ENCODE measurements around the gene PNCK.

PNCK gene

DNA sequence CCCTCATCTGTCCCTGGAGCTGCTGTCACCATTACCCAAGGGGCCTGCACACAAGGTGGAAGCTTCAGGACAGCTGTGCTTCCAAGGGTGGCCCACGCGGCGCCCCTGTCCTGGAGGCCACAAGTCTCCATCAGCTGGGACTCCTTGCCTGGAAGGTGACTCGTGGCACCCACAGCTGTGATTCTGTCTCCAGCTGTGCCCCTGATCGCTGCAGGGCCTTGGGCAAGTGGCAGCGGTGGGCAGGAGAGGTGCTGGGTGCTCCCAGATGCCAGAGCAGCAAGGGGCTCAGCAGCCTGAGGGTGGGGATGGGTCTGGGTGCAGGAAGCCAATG lies 35.6 kb downstream of the PNCK start:
- peaks cover 3 to 20% (median 14%) of the 10 kb centered on the region in 5 donors for H3K4me1 ChIP-seq (ENCODE audit: control insufficient read depth in 5 of 5, insufficient read depth in 5 of 5, low read length in 5 of 5)
- peaks cover 19 to 46% (median 42%) of the 10 kb centered on the region in 5 donors for H3K27me3 ChIP-seq (ENCODE audit: control insufficient read depth in 5 of 5, insufficient read depth in 4 of 5, low read length in 5 of 5)
- H3K4me3 ChIP-seq (ENCODE audit: low read depth in 1 of 5, low read length in 5 of 5): no peak overlapping the region
- H3K36me3 ChIP-seq (ENCODE audit: control insufficient read depth in 5 of 5, insufficient read depth in 5 of 5, low read length in 5 of 5): no peaks in the 10 kb centered on the region
- H3K9me3 ChIP-seq (ENCODE audit: control insufficient read depth in 5 of 5, low read length in 5 of 5): no peaks in the 10 kb centered on the region
- no peak overlapping the region for H3K9ac ChIP-seq (ENCODE audit: low read length in 5 of 5)
- no peak overlapping the region for H3K27ac ChIP-seq (ENCODE audit: low read depth, low read length)

DNA sequence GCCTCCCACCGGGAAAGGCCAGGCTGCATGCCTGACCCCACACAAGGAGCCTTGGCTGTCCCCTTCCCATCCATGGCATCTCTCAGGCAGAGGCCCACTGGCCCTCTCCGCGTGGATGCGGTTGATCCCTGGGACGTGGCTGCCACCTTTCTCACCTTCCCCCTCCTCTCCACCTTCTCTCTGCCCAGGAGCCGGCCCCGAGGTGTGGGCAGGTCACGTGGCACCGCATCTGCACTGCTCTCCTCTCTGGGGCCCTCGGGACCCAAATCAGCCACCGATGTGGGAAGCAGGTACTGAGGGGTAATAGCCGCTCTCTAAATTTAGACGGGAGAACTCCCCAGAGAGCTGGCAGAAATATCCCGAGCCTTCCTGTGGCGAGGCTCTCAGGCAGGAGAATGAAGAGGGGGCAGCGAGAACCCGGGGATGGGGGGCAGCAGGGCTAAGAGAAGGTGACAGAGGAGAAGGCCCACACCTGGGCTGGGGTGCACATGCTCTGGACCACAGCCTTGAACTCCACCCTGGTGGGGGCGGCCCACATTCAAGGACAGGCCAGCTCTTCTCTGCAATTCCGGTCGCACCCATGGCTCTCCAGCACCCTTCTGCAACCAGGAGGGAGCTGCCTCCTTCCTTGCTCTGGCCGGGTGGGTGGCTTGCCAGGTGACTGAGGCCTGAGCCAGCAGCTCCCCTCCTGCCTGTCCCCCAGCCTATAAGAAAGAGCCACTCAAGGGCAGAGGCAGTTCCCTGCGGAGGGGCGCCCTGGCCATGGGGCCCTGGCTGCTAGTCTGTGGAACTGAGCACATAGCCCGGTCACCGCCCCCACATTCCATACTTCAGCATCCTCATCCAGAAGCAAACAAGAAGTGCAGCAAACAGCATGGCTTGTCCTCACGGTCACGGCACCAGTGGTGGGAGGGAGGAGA lies 36.2 kb downstream of the PNCK start:
- Histone ChIP-seq H3K4me3 (ENCODE audit: low read depth in 1 of 5, low read length in 5 of 5) (no peak overlapping the region), H3K9ac (ENCODE audit: low read length in 5 of 5) (no peak overlapping the region), H3K4me1 (ENCODE audit: control insufficient read depth in 5 of 5, insufficient read depth in 5 of 5, low read length in 5 of 5) (peaks cover 3 to 16% (median 9%) of the 10 kb centered on the region in 5 donors), H3K9me3 (ENCODE audit: control insufficient read depth in 5 of 5, low read length in 5 of 5) (peaks cover 0 to 5% (median 0%) of the 10 kb centered on the region in 5 donors), H3K27me3 (ENCODE audit: control insufficient read depth in 5 of 5, insufficient read depth in 4 of 5, low read length in 5 of 5) (peaks cover 16 to 42% (median 39%) of the 10 kb centered on the region in 5 donors), H3K36me3 (ENCODE audit: control insufficient read depth in 5 of 5, insufficient read depth in 5 of 5, low read length in 5 of 5) (no peaks in the 10 kb centered on the region), H3K27ac (ENCODE audit: low read depth, low read length) (no peak overlapping the region)

DNA sequence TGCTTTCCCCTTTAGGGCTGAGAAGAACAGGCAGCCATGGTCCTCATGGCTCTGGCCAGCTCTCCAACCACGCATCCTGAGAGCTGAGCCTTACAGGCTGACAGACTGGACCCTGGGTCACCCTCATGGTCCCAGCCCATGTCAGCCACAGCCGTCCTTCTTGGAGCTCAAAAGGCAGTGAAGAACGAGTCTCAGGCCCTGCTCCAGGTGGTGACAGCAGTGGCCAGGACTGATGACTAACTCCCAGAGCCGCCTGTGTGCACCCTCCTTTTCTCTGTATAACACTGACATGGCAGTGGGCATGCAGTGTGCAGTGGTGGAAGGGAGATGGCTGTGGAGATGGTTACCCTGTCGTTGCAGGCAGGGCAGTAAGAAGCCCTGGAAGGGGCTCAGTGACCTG lies 36.9 kb downstream of the PNCK start:
- no peaks in the 10 kb centered on the region for H3K36me3 ChIP-seq (ENCODE audit: control insufficient read depth in 5 of 5, insufficient read depth in 5 of 5, low read length in 5 of 5)
- peaks cover 3 to 14% (median 9%) of the 10 kb centered on the region in 5 donors for H3K4me1 ChIP-seq (ENCODE audit: control insufficient read depth in 5 of 5, insufficient read depth in 5 of 5, low read length in 5 of 5)
- H3K4me3 ChIP-seq (ENCODE audit: low read depth in 1 of 5, low read length in 5 of 5): no peak overlapping the region
- no peak overlapping the region for H3K9ac ChIP-seq (ENCODE audit: low read length in 5 of 5)
- H3K27me3 ChIP-seq (ENCODE audit: control insufficient read depth in 5 of 5, insufficient read depth in 4 of 5, low read length in 5 of 5): peaks cover 15 to 41% (median 37%) of the 10 kb centered on the region in 5 donors
- H3K27ac ChIP-seq (ENCODE audit: low read depth, low read length): no peak overlapping the region
- peaks cover under 1 to 10% (median 3%) of the 10 kb centered on the region in 5 donors for H3K9me3 ChIP-seq (ENCODE audit: control insufficient read depth in 5 of 5, low read length in 5 of 5)

DNA sequence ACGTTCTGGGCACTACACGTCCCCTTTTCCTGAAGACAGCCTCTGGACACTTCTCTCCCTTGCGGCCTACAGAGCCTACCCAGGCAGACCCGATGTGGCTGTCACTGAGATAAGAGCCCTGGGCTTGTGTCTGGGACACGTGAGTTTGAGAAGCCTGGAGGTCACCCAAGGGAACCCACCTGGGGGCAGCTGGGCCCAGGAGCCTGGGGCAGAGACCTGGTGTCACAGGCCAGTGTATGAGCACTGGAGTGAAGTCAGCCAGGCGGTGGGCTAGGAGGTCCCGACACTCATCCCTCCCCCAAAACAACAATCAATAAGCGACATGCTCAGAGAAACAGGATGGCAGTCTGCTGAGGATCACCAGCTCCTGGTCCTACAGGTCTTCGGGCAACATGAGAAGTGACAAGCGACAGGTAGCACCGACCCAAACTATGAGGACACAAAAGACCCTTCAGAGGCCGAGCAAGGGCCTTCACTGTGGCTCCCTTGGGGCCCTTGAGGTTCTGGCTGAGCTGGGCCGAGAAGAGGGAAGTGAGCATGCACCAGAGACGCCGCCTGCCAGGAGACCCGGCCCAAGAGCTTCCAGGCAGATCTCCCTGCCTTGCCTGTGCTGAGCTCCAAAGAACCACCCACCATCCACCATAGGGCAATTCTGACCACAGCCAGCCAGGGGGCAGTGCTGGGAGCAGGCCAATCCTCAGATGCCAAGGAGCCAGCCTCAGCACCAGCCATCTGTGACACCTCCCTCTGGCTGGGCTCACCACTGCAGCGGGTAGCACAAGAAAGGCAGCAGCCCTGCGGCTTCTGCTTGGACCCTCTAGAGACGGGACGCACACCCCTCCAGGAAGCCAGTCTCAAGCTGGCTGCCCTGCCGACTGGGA lies 37.6 kb downstream of the PNCK start:
- H3K4me3 ChIP-seq (ENCODE audit: low read depth in 1 of 5, low read length in 5 of 5): no peak overlapping the region
- no peak overlapping the region for H3K9ac ChIP-seq (ENCODE audit: low read length in 5 of 5)
- no peaks in the 10 kb centered on the region for H3K36me3 ChIP-seq (ENCODE audit: control insufficient read depth in 5 of 5, insufficient read depth in 5 of 5, low read length in 5 of 5)
- H3K9me3 ChIP-seq (ENCODE audit: control insufficient read depth in 5 of 5, low read length in 5 of 5): peaks cover 5 to 16% (median 10%) of the 10 kb centered on the region in 5 donors
- no peak overlapping the region for H3K27ac ChIP-seq (ENCODE audit: low read depth, low read length)
- peaks cover 8 to 34% (median 30%) of the 10 kb centered on the region in 5 donors for H3K27me3 ChIP-seq (ENCODE audit: control insufficient read depth in 5 of 5, insufficient read depth in 4 of 5, low read length in 5 of 5)
- H3K4me1 ChIP-seq (ENCODE audit: control insufficient read depth in 5 of 5, insufficient read depth in 5 of 5, low read length in 5 of 5): peaks cover 3 to 10% (median 9%) of the 10 kb centered on the region in 5 donors

DNA sequence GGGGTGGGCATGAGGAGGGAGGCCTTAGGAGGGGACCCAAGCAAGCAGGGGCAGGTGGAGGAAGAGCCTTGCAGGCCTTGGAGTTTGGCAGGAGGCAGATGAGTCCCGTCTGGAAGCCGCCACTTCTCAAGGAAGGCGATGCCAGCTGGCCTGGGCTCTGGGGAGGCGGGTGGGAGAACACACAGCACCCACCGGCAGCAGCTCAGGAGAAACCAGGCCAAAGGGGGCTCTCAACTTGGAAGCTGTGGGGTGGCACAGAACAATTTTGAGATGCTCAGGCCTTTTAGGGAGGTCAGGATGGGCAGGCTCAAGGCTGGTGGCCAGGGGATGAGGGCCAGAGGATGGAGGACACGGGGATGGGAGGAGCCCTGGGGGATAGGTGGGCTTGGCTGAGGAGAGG lies 38.2 kb downstream of the PNCK start:
- peaks cover 5 to 16% (median 14%) of the 10 kb centered on the region in 5 donors for H3K9me3 ChIP-seq (ENCODE audit: control insufficient read depth in 5 of 5, low read length in 5 of 5)
- H3K36me3 ChIP-seq (ENCODE audit: control insufficient read depth in 5 of 5, insufficient read depth in 5 of 5, low read length in 5 of 5): no peaks in the 10 kb centered on the region
- H3K27me3 ChIP-seq (ENCODE audit: control insufficient read depth in 5 of 5, insufficient read depth in 4 of 5, low read length in 5 of 5): peaks cover 8 to 28% (median 24%) of the 10 kb centered on the region in 5 donors
- H3K27ac ChIP-seq (ENCODE audit: low read depth, low read length): no peak overlapping the region
- H3K9ac ChIP-seq (ENCODE audit: low read length in 5 of 5): no peak overlapping the region
- H3K4me3 ChIP-seq (ENCODE audit: low read depth in 1 of 5, low read length in 5 of 5): no peak overlapping the region
- H3K4me1 ChIP-seq (ENCODE audit: control insufficient read depth in 5 of 5, insufficient read depth in 5 of 5, low read length in 5 of 5): peaks cover 3 to 10% (median 9%) of the 10 kb centered on the region in 5 donors

DNA sequence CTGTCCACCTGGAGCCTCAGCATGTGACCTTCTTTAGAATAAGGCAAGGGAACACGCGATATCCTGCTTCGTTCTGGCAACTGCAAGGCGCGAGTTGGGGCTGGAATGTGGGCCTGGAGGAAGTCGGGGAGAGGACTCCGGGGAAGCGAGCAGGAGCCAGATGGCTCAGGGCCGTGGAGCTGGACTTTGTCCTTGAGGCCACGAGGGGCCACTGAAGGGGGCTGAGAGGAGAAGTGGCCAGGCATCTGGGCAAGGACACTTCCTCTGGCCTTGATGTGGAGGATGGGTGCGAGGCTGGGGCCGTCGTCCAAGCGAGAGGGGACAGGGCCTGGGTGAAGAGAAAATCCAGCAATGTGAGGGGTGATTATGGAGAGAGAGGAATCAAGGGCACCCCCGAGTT lies 38.8 kb downstream of the PNCK start:
- no peaks in the 10 kb centered on the region for H3K36me3 ChIP-seq (ENCODE audit: control insufficient read depth in 5 of 5, insufficient read depth in 5 of 5, low read length in 5 of 5)
- H3K27me3 ChIP-seq (ENCODE audit: control insufficient read depth in 5 of 5, insufficient read depth in 4 of 5, low read length in 5 of 5): peaks cover 6 to 25% (median 20%) of the 10 kb centered on the region in 5 donors
- no peak overlapping the region for H3K9ac ChIP-seq (ENCODE audit: low read length in 5 of 5)
- no peak overlapping the region for H3K4me3 ChIP-seq (ENCODE audit: low read depth in 1 of 5, low read length in 5 of 5)
- peaks cover 3 to 10% (median 9%) of the 10 kb centered on the region in 5 donors for H3K4me1 ChIP-seq (ENCODE audit: control insufficient read depth in 5 of 5, insufficient read depth in 5 of 5, low read length in 5 of 5)
- no peak overlapping the region for H3K27ac ChIP-seq (ENCODE audit: low read depth, low read length)
- peaks cover 8 to 18% (median 14%) of the 10 kb centered on the region in 5 donors for H3K9me3 ChIP-seq (ENCODE audit: control insufficient read depth in 5 of 5, low read length in 5 of 5)

DNA sequence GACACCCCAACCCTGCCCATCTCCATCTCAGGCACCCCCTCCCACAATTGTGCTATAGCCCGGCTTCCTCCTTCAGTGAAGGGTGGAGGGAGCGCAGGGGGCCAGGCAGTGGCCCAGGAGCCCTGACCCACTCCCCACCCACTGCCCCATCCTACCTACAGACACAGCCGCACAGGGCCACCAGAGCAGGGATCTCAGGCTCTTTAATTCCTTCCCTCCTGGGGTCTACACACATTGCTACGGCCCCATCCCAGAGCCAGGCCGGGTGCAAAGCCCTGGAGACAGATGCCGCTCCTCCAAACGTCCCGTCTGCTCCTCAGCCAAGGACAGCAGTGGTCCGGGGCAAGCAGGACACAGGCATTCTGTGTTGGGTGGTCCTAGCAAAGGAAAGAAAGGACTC lies 39.4 kb downstream of the PNCK start:
- no peak overlapping the region for H3K4me3 ChIP-seq (ENCODE audit: low read depth in 1 of 5, low read length in 5 of 5)
- H3K27ac ChIP-seq (ENCODE audit: low read depth, low read length): no peak overlapping the region
- H3K36me3 ChIP-seq (ENCODE audit: control insufficient read depth in 5 of 5, insufficient read depth in 5 of 5, low read length in 5 of 5): no peaks in the 10 kb centered on the region
- H3K4me1 ChIP-seq (ENCODE audit: control insufficient read depth in 5 of 5, insufficient read depth in 5 of 5, low read length in 5 of 5): peaks cover 3 to 10% (median 9%) of the 10 kb centered on the region in 5 donors
- peaks cover 6 to 27% (median 19%) of the 10 kb centered on the region in 5 donors for H3K27me3 ChIP-seq (ENCODE audit: control insufficient read depth in 5 of 5, insufficient read depth in 4 of 5, low read length in 5 of 5)
- H3K9me3 ChIP-seq (ENCODE audit: control insufficient read depth in 5 of 5, low read length in 5 of 5): peaks cover 8 to 18% (median 14%) of the 10 kb centered on the region in 5 donors
- H3K9ac ChIP-seq (ENCODE audit: low read length in 5 of 5): no peak overlapping the region

DNA sequence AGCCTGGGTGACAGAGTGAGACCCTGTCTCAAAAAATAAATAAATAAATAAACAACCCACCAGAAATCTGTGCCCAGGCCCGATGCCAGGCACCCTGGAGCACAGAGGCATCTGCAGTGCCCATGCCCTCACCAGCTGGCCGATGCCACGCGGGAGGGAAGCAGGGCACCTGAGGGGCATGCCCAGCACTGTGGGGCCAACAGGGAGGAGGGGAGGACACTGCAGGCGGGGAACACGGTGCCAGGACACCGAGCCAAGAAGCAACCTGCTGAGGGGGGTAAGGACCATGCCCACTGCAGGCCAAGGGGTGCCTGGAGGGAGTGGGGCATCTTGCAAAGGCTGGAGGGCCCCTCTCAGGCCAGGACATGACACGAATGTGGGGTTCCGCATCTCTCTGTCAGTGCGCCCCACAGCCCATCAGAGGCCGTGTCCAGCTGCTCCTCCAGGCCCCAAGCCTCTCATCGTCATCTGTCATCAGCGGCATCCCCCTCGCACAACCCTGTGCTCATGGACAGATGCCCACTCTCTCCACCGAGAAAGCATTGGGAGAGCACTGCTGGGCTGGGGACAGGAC lies 39.9 kb downstream of the PNCK start:
- Histone ChIP-seq H3K9me3 (ENCODE audit: control insufficient read depth in 5 of 5, low read length in 5 of 5) (peaks cover 8 to 18% (median 14%) of the 10 kb centered on the region in 5 donors), H3K27me3 (ENCODE audit: control insufficient read depth in 5 of 5, insufficient read depth in 4 of 5, low read length in 5 of 5) (peaks cover under 1 to 28% (median 17%) of the 10 kb centered on the region in 5 donors), H3K27ac (ENCODE audit: low read depth, low read length) (no peak overlapping the region), H3K9ac (ENCODE audit: low read length in 5 of 5) (no peak overlapping the region), H3K36me3 (ENCODE audit: control insufficient read depth in 5 of 5, insufficient read depth in 5 of 5, low read length in 5 of 5) (no peaks in the 10 kb centered on the region), H3K4me1 (ENCODE audit: control insufficient read depth in 5 of 5, insufficient read depth in 5 of 5, low read length in 5 of 5) (peaks cover 3 to 10% (median 9%) of the 10 kb centered on the region in 5 donors), H3K4me3 (ENCODE audit: low read depth in 1 of 5, low read length in 5 of 5) (no peak overlapping the region)

DNA sequence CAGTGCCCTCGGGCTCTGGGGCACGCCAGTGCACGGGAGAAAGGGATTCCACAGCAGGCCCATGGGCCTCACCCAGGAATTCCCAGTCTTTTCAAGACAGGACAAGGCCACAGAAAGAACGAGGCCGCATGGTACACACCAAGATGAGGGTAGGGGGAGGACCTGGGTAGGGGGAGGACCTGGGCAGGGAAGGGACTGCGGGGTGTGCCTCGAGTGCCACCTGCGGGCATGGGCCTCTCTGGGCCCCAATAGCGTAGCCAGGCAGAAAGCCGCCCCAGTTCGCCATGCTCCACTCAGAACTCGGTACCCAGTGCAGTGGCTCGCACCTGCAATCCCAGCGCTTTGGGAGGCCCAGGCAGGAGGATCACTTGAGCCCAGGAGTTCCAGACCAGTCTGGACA lies 40.6 kb downstream of the PNCK start:
- H3K9me3 ChIP-seq (ENCODE audit: control insufficient read depth in 5 of 5, low read length in 5 of 5): peaks cover 8 to 18% (median 14%) of the 10 kb centered on the region in 5 donors
- peaks cover 3 to 10% (median 9%) of the 10 kb centered on the region in 5 donors for H3K4me1 ChIP-seq (ENCODE audit: control insufficient read depth in 5 of 5, insufficient read depth in 5 of 5, low read length in 5 of 5)
- no peak overlapping the region for H3K4me3 ChIP-seq (ENCODE audit: low read depth in 1 of 5, low read length in 5 of 5)
- no peak overlapping the region for H3K9ac ChIP-seq (ENCODE audit: low read length in 5 of 5)
- H3K27me3 ChIP-seq (ENCODE audit: control insufficient read depth in 5 of 5, insufficient read depth in 4 of 5, low read length in 5 of 5): peaks cover 0 to 24% (median 18%) of the 10 kb centered on the region in 5 donors
- no peak overlapping the region for H3K27ac ChIP-seq (ENCODE audit: low read depth, low read length)
- no peaks in the 10 kb centered on the region for H3K36me3 ChIP-seq (ENCODE audit: control insufficient read depth in 5 of 5, insufficient read depth in 5 of 5, low read length in 5 of 5)
